ENCODE results near the gene LARGE2. TPM values are rescaled to one million over a fixed set of nuclear protein-coding genes. Genes with fewer than 3 reads are reported as not detected.

Gene LARGE2
- polyA plus RNA-seq, 1 donor from 2014 or later: not detected

DNA sequence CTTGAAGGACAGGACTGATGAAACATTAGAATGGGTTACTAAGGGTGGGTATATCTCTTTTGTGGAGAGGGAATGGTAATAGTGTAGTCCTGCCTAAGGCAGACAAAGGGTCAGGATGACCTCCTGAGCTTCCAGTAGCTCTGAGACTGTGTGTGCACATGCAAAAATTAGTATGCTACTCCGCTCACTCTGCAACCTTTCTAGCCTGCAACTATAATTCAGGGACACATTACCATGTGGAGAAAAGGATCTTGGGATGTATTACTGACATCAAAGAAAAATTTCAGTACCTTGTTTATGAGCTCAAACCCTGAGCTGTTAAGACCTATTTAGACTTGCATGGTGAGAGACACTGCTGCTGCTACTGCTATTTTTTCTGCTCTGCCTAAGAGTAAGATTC, 25.4 kb downstream of the LARGE2 start:
- Histone ChIP-seq H3K4me2 (ENCODE audit: low read length) (no peak overlapping the region), H3F3A (ENCODE audit: insufficient read depth, low read length, poor library complexity, severe bottlenecking) (no peaks in the 10 kb centered on the region), H3K9me3 (ENCODE audit: low read length) (no peaks in the 10 kb centered on the region), H3K79me2 (replicated peaks; ENCODE audit: insufficient read depth, low read length) (no peaks in the 10 kb centered on the region), H4K20me1 (ENCODE audit: insufficient read depth) (no peaks in the 10 kb centered on the region), H3K9ac (ENCODE audit: low read length) (no peak overlapping the region), H3K9me2 (ENCODE audit: insufficient read depth, low read length) (no peaks in the 10 kb centered on the region), H3K27me3 (ENCODE audit: insufficient read depth, low read depth, low read length) (no peaks in the 10 kb centered on the region), H3K36me3 (ENCODE audit: insufficient read depth, low read length) (no peaks in the 10 kb centered on the region), H3K4me3 (ENCODE audit: low read length) (no peak overlapping the region), H3K27ac (ENCODE audit: low read length) (no peak overlapping the region), H2AFZ (ENCODE audit: low read depth, low read length) (no peak overlapping the region)
- no peak for TF ChIP-seq CTCF (IDR thresholded peaks at IDR 0.05; ENCODE audit: poor library complexity, severe bottlenecking)
- TF ChIP-seq EZH2 (IDR thresholded peaks at IDR 0.05; ENCODE audit: borderline replicate concordance, insufficient read depth, low read length, poor library complexity, severe bottlenecking): no peak
- TF ChIP-seq MXI1 (conservative IDR thresholded peaks at IDR 0.05; ENCODE audit: poor library complexity, severe bottlenecking): no peak
- TF ChIP-seq POLR2AphosphoS5 (IDR thresholded peaks at IDR 0.05): no peak
- TF ChIP-seq REST (IDR thresholded peaks at IDR 0.05; ENCODE audit: borderline replicate concordance): no peak
- TF ChIP-seq EP300 (conservative IDR thresholded peaks at IDR 0.05; ENCODE audit: poor library complexity, severe bottlenecking): no peak
- TF ChIP-seq SMC3 (conservative IDR thresholded peaks at IDR 0.05; ENCODE audit: poor library complexity): no peak
- no peak for TF ChIP-seq RAD21 (conservative IDR thresholded peaks at IDR 0.05)
- TF ChIP-seq TAF1 (IDR thresholded peaks at IDR 0.05; ENCODE audit: low read depth): no peak

GRCh38 chr11:45948356-45948755, 25.9 kb downstream of the LARGE2 start:
- H3K79me2 ChIP-seq (replicated peaks; ENCODE audit: insufficient read depth, low read length): no peaks in the 10 kb centered on the region
- no peak overlapping the region for H3K4me2 ChIP-seq (ENCODE audit: low read length)
- H3K9me2 ChIP-seq (ENCODE audit: insufficient read depth, low read length): no peaks in the 10 kb centered on the region
- TF ChIP-seq REST (IDR thresholded peaks at IDR 0.05; ENCODE audit: borderline replicate concordance) (no peak), CTCF (IDR thresholded peaks at IDR 0.05; ENCODE audit: poor library complexity, severe bottlenecking) (no peak), EP300 (conservative IDR thresholded peaks at IDR 0.05; ENCODE audit: poor library complexity, severe bottlenecking) (no peak), TAF1 (IDR thresholded peaks at IDR 0.05; ENCODE audit: low read depth) (no peak), SMC3 (conservative IDR thresholded peaks at IDR 0.05; ENCODE audit: poor library complexity) (no peak), POLR2AphosphoS5 (IDR thresholded peaks at IDR 0.05) (no peak), MXI1 (conservative IDR thresholded peaks at IDR 0.05; ENCODE audit: poor library complexity, severe bottlenecking) (no peak), EZH2 (IDR thresholded peaks at IDR 0.05; ENCODE audit: borderline replicate concordance, insufficient read depth, low read length, poor library complexity, severe bottlenecking) (no peak), RAD21 (conservative IDR thresholded peaks at IDR 0.05) (no peak)
- no peaks in the 10 kb centered on the region for H3K36me3 ChIP-seq (ENCODE audit: insufficient read depth, low read length)
- H3K4me3 ChIP-seq (ENCODE audit: low read length): no peak overlapping the region
- H3K9ac ChIP-seq (ENCODE audit: low read length): no peak overlapping the region
- H3F3A ChIP-seq (ENCODE audit: insufficient read depth, low read length, poor library complexity, severe bottlenecking): no peaks in the 10 kb centered on the region
- H3K9me3 ChIP-seq (ENCODE audit: low read length): no peaks in the 10 kb centered on the region
- no peaks in the 10 kb centered on the region for H3K27me3 ChIP-seq (ENCODE audit: insufficient read depth, low read depth, low read length)
- H3K27ac ChIP-seq (ENCODE audit: low read length): no peak overlapping the region
- no peak overlapping the region for H2AFZ ChIP-seq (ENCODE audit: low read depth, low read length)
- H4K20me1 ChIP-seq (ENCODE audit: insufficient read depth): no peaks in the 10 kb centered on the region

All from neural cell (in vitro differentiated cells).